ENCODE results near the gene SLC35B3.
A peak's percentile ranks its signal among the peaks of the same experiment; 100 is the strongest.

SLC35B3 gene

GRCh38 chr6:8400663-8401062 is 34.7 kb downstream of the SLC35B3 start:
- no peak for DNase-seq (ENCODE audit: extremely low spot score)
- TF ChIP-seq PKNOX1 (IDR thresholded peaks at IDR 0.05) (no peak), FOXM1 (IDR thresholded peaks at IDR 0.05; ENCODE audit: borderline replicate concordance) (no peak), NFRKB (IDR thresholded peaks at IDR 0.05) (no peak), FOXA1 (IDR thresholded peaks at IDR 0.05) (no peak), SP1 (IDR thresholded peaks at IDR 0.05) (no peak)
- POLR2A ChIA-PET = no interaction called here
- CTCF ChIA-PET = no interaction called here

GRCh38 chr6:8392569-8392968 is 42.8 kb downstream of the SLC35B3 start:
- no peak for TF ChIP-seq BHLHE40 (IDR thresholded peaks at IDR 0.05; ENCODE audit: borderline replicate concordance)
- POLR2A ChIA-PET = no interaction called here
- CTCF ChIA-PET = no interaction called here
- DNase-seq (ENCODE audit: extremely low spot score) = peak; percentile 9

- TF ChIP-seq LEF1 (IDR thresholded peaks at IDR 0.05; ENCODE audit: borderline replicate concordance) (no peak), FOXK2 (IDR thresholded peaks at IDR 0.05) (no peak), HDGF (IDR thresholded peaks at IDR 0.05; ENCODE audit: borderline replicate concordance) (no peak), BHLHE40 (IDR thresholded peaks at IDR 0.05; ENCODE audit: borderline replicate concordance) (no peak), FOXM1 (IDR thresholded peaks at IDR 0.05; ENCODE audit: borderline replicate concordance) (no peak)
- no peak for DNase-seq (ENCODE audit: extremely low spot score)
- ChIA-PET POLR2A (no interaction called here), CTCF (no interaction called here)
Observed at GRCh38 chr6:8391934-8392333, 43.4 kb downstream of the SLC35B3 start.

- DNase-seq (ENCODE audit: extremely low spot score) = no peak
- ChIA-PET POLR2A (no interaction called here), CTCF (no interaction called here)
- TF ChIP-seq LEF1 (IDR thresholded peaks at IDR 0.05; ENCODE audit: borderline replicate concordance) = no peak
- no peak for TF ChIP-seq L3MBTL2 (conservative IDR thresholded peaks at IDR 0.05)
- TF ChIP-seq FOXK2 (IDR thresholded peaks at IDR 0.05) = no peak
- no peak for TF ChIP-seq FOXM1 (IDR thresholded peaks at IDR 0.05; ENCODE audit: borderline replicate concordance)
- no peak for TF ChIP-seq FOXA1 (IDR thresholded peaks at IDR 0.05)
- TF ChIP-seq CTBP1 (IDR thresholded peaks at IDR 0.05; ENCODE audit: borderline replicate concordance) = no peak
- no peak for TF ChIP-seq SUZ12 (IDR thresholded peaks at IDR 0.05)
- TF ChIP-seq NFRKB (IDR thresholded peaks at IDR 0.05) = no peak
- no peak for TF ChIP-seq TARDBP (IDR thresholded peaks at IDR 0.05)
Observed at GRCh38 chr6:8389036-8389818, 46.1 kb downstream of the SLC35B3 start.

GRCh38 chr6:8387942-8388437 is 47.4 kb downstream of the SLC35B3 start:
- POLR2A ChIA-PET = no interaction called here
- DNase-seq (ENCODE audit: extremely low spot score) = no peak
- CTCF ChIA-PET = no interaction called here
- TF ChIP-seq ARNT (IDR thresholded peaks at IDR 0.05) = no peak
- no peak for TF ChIP-seq PKNOX1 (IDR thresholded peaks at IDR 0.05)

- CTCF ChIA-PET = interaction anchor here (0.6 kb wide), 1 partner anchor 199 kb away, joined by 3 read pairs; no protein-coding TSS in a partner anchor
- POLR2A ChIA-PET = no interaction called here
- TF ChIP-seq ZNF384 (IDR thresholded peaks at IDR 0.05) = no peak
- TF ChIP-seq BHLHE40 (IDR thresholded peaks at IDR 0.05; ENCODE audit: borderline replicate concordance) = no peak
- TF ChIP-seq FOXM1 (IDR thresholded peaks at IDR 0.05; ENCODE audit: borderline replicate concordance) = no peak
- TF ChIP-seq SP1 (IDR thresholded peaks at IDR 0.05) = no peak
- TF ChIP-seq L3MBTL2 (conservative IDR thresholded peaks at IDR 0.05) = no peak
- TF ChIP-seq PKNOX1 (IDR thresholded peaks at IDR 0.05) = no peak
- TF ChIP-seq HDGF (IDR thresholded peaks at IDR 0.05; ENCODE audit: borderline replicate concordance) = no peak
- TF ChIP-seq TARDBP (IDR thresholded peaks at IDR 0.05) = no peak
- TF ChIP-seq CTBP1 (IDR thresholded peaks at IDR 0.05; ENCODE audit: borderline replicate concordance) = no peak
- TF ChIP-seq SUZ12 (IDR thresholded peaks at IDR 0.05) = no peak
- no peak for TF ChIP-seq NFRKB (IDR thresholded peaks at IDR 0.05)
- no peak for TF ChIP-seq LEF1 (IDR thresholded peaks at IDR 0.05; ENCODE audit: borderline replicate concordance)
- no peak for TF ChIP-seq ARNT (IDR thresholded peaks at IDR 0.05)
- no peak for TF ChIP-seq ELF4 (IDR thresholded peaks at IDR 0.05)
- no peak for TF ChIP-seq FOXK2 (IDR thresholded peaks at IDR 0.05)
- DNase-seq (ENCODE audit: extremely low spot score) = no peak
Observed at GRCh38 chr6:8383584-8383983, 51.8 kb downstream of the SLC35B3 start.

GRCh38 chr6:8382434-8382833 is 52.9 kb downstream of the SLC35B3 start:
- TF ChIP-seq SP1 (IDR thresholded peaks at IDR 0.05) (no peak), LEF1 (IDR thresholded peaks at IDR 0.05; ENCODE audit: borderline replicate concordance) (no peak), ELF4 (IDR thresholded peaks at IDR 0.05) (no peak), L3MBTL2 (conservative IDR thresholded peaks at IDR 0.05) (no peak), ZNF384 (IDR thresholded peaks at IDR 0.05) (no peak), SUZ12 (IDR thresholded peaks at IDR 0.05) (no peak), FOXK2 (IDR thresholded peaks at IDR 0.05) (no peak), FOXA1 (IDR thresholded peaks at IDR 0.05) (no peak), FOXM1 (IDR thresholded peaks at IDR 0.05; ENCODE audit: borderline replicate concordance) (no peak), ARNT (IDR thresholded peaks at IDR 0.05) (no peak), TARDBP (IDR thresholded peaks at IDR 0.05) (no peak), PKNOX1 (IDR thresholded peaks at IDR 0.05) (no peak), CTBP1 (IDR thresholded peaks at IDR 0.05; ENCODE audit: borderline replicate concordance) (no peak), HDGF (IDR thresholded peaks at IDR 0.05; ENCODE audit: borderline replicate concordance) (no peak), NFRKB (IDR thresholded peaks at IDR 0.05) (no peak)
- CTCF ChIA-PET = interaction anchor here (0.5 kb wide), 1 partner anchor 108 kb away, joined by 3 read pairs; no protein-coding TSS in a partner anchor
- POLR2A ChIA-PET = no interaction called here
- no peak for DNase-seq (ENCODE audit: extremely low spot score)
